Measurements from ENCODE around the gene RUVBL1. TPM values are rescaled to one million over a fixed set of nuclear protein-coding genes. Genes with fewer than 3 reads are reported as not detected.

RUVBL1 gene
- polyA plus RNA-seq, 1 experiment: 83.3 TPM

DNA sequence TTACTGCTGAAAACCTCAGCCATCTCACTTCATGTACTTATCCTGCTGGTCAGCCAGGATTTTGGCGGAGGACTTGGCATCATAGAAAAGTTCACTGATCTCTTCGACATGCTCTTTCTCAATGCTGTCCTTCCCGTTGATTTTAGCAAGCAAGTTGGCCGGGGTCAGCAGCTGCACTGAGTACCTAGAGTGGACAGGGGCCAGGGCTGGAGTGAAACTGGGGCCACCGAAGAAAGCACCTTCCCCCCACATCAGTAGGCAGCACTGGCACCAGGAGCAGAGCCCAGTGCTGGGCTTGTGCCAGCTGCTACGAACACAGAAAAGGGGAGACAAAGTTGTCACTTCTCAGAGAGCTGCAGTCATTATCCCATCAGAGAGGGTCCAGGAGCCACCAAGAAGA lies 42.4 kb downstream of the RUVBL1 start:
- Histone ChIP-seq H3K9me3 (ENCODE audit: control insufficient read depth, insufficient read depth, low read length) (no peaks in the 10 kb centered on the region), H3K27ac (ENCODE audit: low read depth, low read length) (no peak overlapping the region), H3K4me3 (ENCODE audit: low read depth, low read length) (no peak overlapping the region), H3K27me3 (ENCODE audit: control insufficient read depth, insufficient read depth, low read length) (no peaks in the 10 kb centered on the region)
- no peak for DNase-seq (ENCODE audit: low read depth, low spot score)
- no peak for TF ChIP-seq CTCF (IDR thresholded peaks at IDR 0.05; ENCODE audit: low read depth, low read length)
- POLR2A ChIA-PET: no interaction called here
- CTCF ChIA-PET: no interaction called here

- Histone ChIP-seq H3K4me3 (ENCODE audit: low read depth, low read length) (no peak overlapping the region), H3K27ac (ENCODE audit: low read depth, low read length) (peak overlapping the region; percentile 86), H3K27me3 (ENCODE audit: control insufficient read depth, insufficient read depth, low read length) (no peaks in the 10 kb centered on the region), H3K9me3 (ENCODE audit: control insufficient read depth, insufficient read depth, low read length) (no peaks in the 10 kb centered on the region)
- TF ChIP-seq CTCF (IDR thresholded peaks at IDR 0.05; ENCODE audit: low read depth, low read length): no peak
- POLR2A ChIA-PET: interaction anchor here (1.0 to 1.4 kb wide), 2 partner anchors 14 to 48 kb away, joined by 3 to 4 read pairs; no protein-coding TSS in a partner anchor
- CTCF ChIA-PET: interaction anchor here (0.7 to 2.6 kb wide), 3 partner anchors 12 to 53 kb away, joined by 3 to 12 read pairs (median 4); no protein-coding TSS in a partner anchor
- DNase-seq (ENCODE audit: low read depth, low spot score): peak; percentile 90
Observed at GRCh38 chr3:128080323-128081080, 43.1 kb downstream of the RUVBL1 start.

DNA sequence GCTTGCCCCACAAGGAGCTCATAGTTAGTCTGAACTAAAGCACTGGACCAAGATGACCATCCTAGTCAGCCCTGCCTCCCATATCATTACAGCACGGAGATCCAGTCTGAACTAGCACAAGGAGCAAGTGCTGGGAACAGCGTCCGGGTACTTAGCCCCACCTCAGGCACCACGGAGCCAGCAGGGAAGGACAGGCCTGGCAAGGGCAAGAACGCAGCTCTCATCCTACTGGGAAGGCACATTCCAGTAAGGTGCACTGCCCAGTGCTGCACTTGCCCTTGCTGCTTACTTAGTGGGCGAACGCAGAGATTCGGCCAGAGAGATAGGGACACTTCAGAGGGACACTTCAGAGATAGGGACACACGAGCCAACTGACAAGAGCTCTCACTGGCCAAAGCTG lies 43.8 kb downstream of the RUVBL1 start:
- no peak for TF ChIP-seq CTCF (IDR thresholded peaks at IDR 0.05; ENCODE audit: low read depth, low read length)
- Histone ChIP-seq H3K4me3 (ENCODE audit: low read depth, low read length) (no peak overlapping the region), H3K27me3 (ENCODE audit: control insufficient read depth, insufficient read depth, low read length) (no peaks in the 10 kb centered on the region), H3K27ac (ENCODE audit: low read depth, low read length) (peak overlapping the region; percentile 86), H3K9me3 (ENCODE audit: control insufficient read depth, insufficient read depth, low read length) (no peaks in the 10 kb centered on the region)
- DNase-seq (ENCODE audit: low read depth, low spot score): no peak
- ChIA-PET POLR2A (interaction anchor here (1.0 to 1.4 kb wide), 2 partner anchors 15 to 48 kb away, joined by 3 to 4 read pairs; no protein-coding TSS in a partner anchor), CTCF (interaction anchor here (0.7 to 2.6 kb wide), 3 partner anchors 12 to 53 kb away, joined by 3 to 12 read pairs (median 4); no protein-coding TSS in a partner anchor)

DNA sequence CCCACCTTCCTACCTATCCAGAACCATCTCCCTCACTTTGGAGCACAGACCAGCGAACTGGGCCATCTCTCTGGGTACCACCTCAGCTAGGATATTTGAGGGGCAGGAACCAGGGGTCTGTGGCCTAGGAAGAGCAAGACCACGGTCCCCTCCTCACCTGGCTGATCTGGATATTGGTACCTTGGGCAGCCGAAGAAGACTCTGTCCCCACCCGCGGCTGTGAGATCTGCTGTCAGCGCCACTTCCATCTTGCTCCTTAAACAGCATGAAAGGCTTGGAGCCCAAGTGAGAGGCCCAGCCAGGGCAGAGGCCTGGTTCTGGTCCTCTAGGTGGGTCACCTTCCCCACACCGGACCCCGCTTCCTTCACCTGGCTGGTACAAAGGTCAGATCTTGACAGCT lies 44.7 kb downstream of the RUVBL1 start:
- TF ChIP-seq CTCF (IDR thresholded peaks at IDR 0.05; ENCODE audit: low read depth, low read length): no peak
- ChIA-PET POLR2A (interaction anchor here (0.6 kb wide), 1 partner anchor 15 kb away, joined by 5 read pairs; no protein-coding TSS in a partner anchor), CTCF (interaction anchor here (2.6 kb wide), 1 partner anchor 54 kb away, joined by 12 read pairs; no protein-coding TSS in a partner anchor)
- Histone ChIP-seq H3K4me3 (ENCODE audit: low read depth, low read length) (no peak overlapping the region), H3K9me3 (ENCODE audit: control insufficient read depth, insufficient read depth, low read length) (no peaks in the 10 kb centered on the region), H3K27ac (ENCODE audit: low read depth, low read length) (peak overlapping the region; percentile 86), H3K27me3 (ENCODE audit: control insufficient read depth, insufficient read depth, low read length) (no peaks in the 10 kb centered on the region)
- no peak for DNase-seq (ENCODE audit: low read depth, low spot score)

DNA sequence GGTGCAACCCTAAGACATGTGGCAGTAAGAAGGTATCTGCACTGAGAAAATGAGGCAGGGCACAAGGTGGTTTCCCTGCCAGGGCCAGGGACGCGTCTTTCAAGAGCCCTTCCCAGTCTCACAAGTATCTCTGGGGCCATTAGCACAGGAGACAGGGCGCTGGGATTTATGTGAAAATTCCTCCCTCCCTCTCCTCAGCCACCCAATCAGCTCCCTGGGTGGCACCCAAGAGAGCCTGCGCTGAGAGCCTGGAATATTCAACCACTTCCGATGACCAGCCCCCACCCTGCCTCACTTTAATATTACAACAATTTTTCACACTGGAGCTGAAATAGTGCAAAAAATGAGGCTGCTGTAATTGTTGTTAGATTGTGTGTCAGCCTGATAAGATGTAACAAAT lies 45.3 kb downstream of the RUVBL1 start:
- no peak for TF ChIP-seq CTCF (IDR thresholded peaks at IDR 0.05; ENCODE audit: low read depth, low read length)
- H3K4me3 ChIP-seq (ENCODE audit: low read depth, low read length): no peak overlapping the region
- no peak for DNase-seq (ENCODE audit: low read depth, low spot score)
- H3K27ac ChIP-seq (ENCODE audit: low read depth, low read length): no peak overlapping the region
- no peaks in the 10 kb centered on the region for H3K9me3 ChIP-seq (ENCODE audit: control insufficient read depth, insufficient read depth, low read length)
- ChIA-PET CTCF (interaction anchor here (2.6 kb wide), 1 partner anchor 55 kb away, joined by 12 read pairs; no protein-coding TSS in a partner anchor), POLR2A (interaction anchor here (0.6 kb wide), 1 partner anchor 15 kb away, joined by 5 read pairs; no protein-coding TSS in a partner anchor)
- no peaks in the 10 kb centered on the region for H3K27me3 ChIP-seq (ENCODE audit: control insufficient read depth, insufficient read depth, low read length)

All from AG04450 (cell line).